OCI-LY1 (cell line): ENCODE measurements around the gene C12orf75.

Experiments used
- EZH2 ChIP-seq: fragments of 200-600 bp; sonication (generic), shearing (Covaris generic); IDR thresholded peaks from 2 replicates; pipeline ENCODE4 v1.8.0; 2017; ENCODE audit warnings: borderline replicate concordance, mixed run types, mild to moderate bottlenecking, antibody characterized with exemption, low read length, moderate library complexity, mixed read lengths
- TF ChIP-seq, protein P1 (sequence below): fragments of 200-600 bp; sonication (generic), shearing (Covaris generic); IDR thresholded peaks from 2 replicates; pipeline ENCODE4 v1.5.1; 2017; ENCODE audit warnings: mild to moderate bottlenecking, antibody characterized with exemption, low read length, moderate library complexity, mixed read lengths

GRCh38 chr12:105386431-105386830 lies 55.9 kb downstream of the C12orf75 start:
- TF ChIP-seq, protein P1, sequence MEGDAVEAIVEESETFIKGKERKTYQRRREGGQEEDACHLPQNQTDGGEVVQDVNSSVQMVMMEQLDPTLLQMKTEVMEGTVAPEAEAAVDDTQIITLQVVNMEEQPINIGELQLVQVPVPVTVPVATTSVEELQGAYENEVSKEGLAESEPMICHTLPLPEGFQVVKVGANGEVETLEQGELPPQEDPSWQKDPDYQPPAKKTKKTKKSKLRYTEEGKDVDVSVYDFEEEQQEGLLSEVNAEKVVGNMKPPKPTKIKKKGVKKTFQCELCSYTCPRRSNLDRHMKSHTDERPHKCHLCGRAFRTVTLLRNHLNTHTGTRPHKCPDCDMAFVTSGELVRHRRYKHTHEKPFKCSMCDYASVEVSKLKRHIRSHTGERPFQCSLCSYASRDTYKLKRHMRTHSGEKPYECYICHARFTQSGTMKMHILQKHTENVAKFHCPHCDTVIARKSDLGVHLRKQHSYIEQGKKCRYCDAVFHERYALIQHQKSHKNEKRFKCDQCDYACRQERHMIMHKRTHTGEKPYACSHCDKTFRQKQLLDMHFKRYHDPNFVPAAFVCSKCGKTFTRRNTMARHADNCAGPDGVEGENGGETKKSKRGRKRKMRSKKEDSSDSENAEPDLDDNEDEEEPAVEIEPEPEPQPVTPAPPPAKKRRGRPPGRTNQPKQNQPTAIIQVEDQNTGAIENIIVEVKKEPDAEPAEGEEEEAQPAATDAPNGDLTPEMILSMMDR = no peak
- TF ChIP-seq EZH2 = no peak
